Mucosa of descending colon (tissue), 3 donors: ENCODE data around the gene PWWP2B. TPM values are rescaled to one million over a fixed set of nuclear protein-coding genes. Genes with fewer than 3 reads are reported as not detected.

Experiments used
- ATAC-seq: fragments of 200-7000 bp; cut with Tn5 transposase; one replicate; pipeline ENCODE4 v1.9.1; 2020; ENCODE audit warnings: mild to moderate bottlenecking, moderate library complexity
- DNase-seq, 3 donors: peaks; one replicate each; pipeline ENCODE4 v3.0.0-alpha.2; 2020
- H3K36me3 ChIP-seq: fragments of 200-600 bp; one replicate; pipeline ENCODE4 v1.8.0; 2021; ENCODE audit warnings: low read depth, mild to moderate bottlenecking
- H3K4me1 ChIP-seq: fragments of 200-600 bp; one replicate; pipeline ENCODE4 v1.8.0; 2021; ENCODE audit warnings: low read depth, mild to moderate bottlenecking
- H3K4me3 ChIP-seq: fragments of 200-600 bp; one replicate; pipeline ENCODE4 v1.8.0; 2021; ENCODE audit warnings: mild to moderate bottlenecking
- H3K9me3 ChIP-seq: fragments of 200-600 bp; one replicate; pipeline ENCODE4 v1.8.0; 2021; ENCODE audit warnings: mild to moderate bottlenecking
- CTCF ChIP-seq: fragments of 200-600 bp; IDR thresholded peaks from one replicate; pipeline ENCODE4 v1.8.0; 2022; ENCODE audit warnings: antibody characterized with exemption, mild to moderate bottlenecking
- intact Hi-C, 2 donors: fragments of 100-400 bp; cut with DNase I in 1 of 2; cut with micrococcal nuclease in 1 of 2; formaldehyde crosslinking; loops; one replicate each; pipeline versions ENCODE4 v1.11.0 to v1.11.1; 2022; cut with DNase I, micrococcal nuclease
- total RNA-seq, 3 donors: library from RNA; stranded (reverse); fragmentation: NEBNext Ultra II Directional in 2 of 3; extraction: Animal tissue kit (Norgen Biotek cat#: 25700) in 2 of 3; gene quantifications; one replicate each; pipeline versions ENCODE4 v1.2.1 to v1.2.4, GENCODE V29; 2021 to 2023
- donor health status: DM: no; HTN: no; CAD: no; lungs with moderate emphysema.
- donor health status: DM: no; HTN: no; CAD: no.
- donor health status: DM: no; HTN: yes; CAD: no.

PWWP2B gene
- total RNA-seq, 3 donors from 2014 or later, result 37.7 to 55.6 (median 41.7) TPM

- no peak for TF ChIP-seq CTCF
- peak in 2 of 3 donors; percentile 17 to 44 for DNase-seq
- no peak for ATAC-seq
- Histone ChIP-seq H3K36me3 (no peaks in the 10 kb centered on the region), H3K9me3 (no peaks in the 10 kb centered on the region), H3K4me3 (no peak overlapping the region), H3K4me1 (peaks cover 15% of the 10 kb centered on the region)
- intact Hi-C loops, result no loop called here
These were observed 30.2 kb downstream of the PWWP2B start for GRCh38 chr10:132427006-132427771.

GRCh38 chr10:132427939-132428367 is 31.0 kb downstream of the PWWP2B start:
- H3K4me1 ChIP-seq, result peaks cover 12% of the 10 kb centered on the region
- DNase-seq, result no peak
- intact Hi-C loops, result no loop called here

GRCh38 chr10:132428486-132428995 is 31.5 kb downstream of the PWWP2B start:
- no peak overlapping the region for H3K4me3 ChIP-seq
- peaks cover 12% of the 10 kb centered on the region for H3K4me1 ChIP-seq
- TF ChIP-seq CTCF, result no peak
- ATAC-seq (no peak), DNase-seq (peak in 2 of 3 donors; percentile 27 to 45)
- H3K36me3 ChIP-seq, result no peaks in the 10 kb centered on the region
- intact Hi-C loops, result no loop called here
- H3K9me3 ChIP-seq, result no peaks in the 10 kb centered on the region

More at GRCh38 chr10:132427939-132428367, 31.0 kb downstream of the PWWP2B start:
- no peak overlapping the region for H3K4me3 ChIP-seq
- no peaks in the 10 kb centered on the region for H3K36me3 ChIP-seq
- ATAC-seq, result no peak
- TF ChIP-seq CTCF, result no peak
- no peaks in the 10 kb centered on the region for H3K9me3 ChIP-seq

GRCh38 chr10:132429281-132430230 is 32.6 kb downstream of the PWWP2B start:
- Histone ChIP-seq H3K9me3 (no peaks in the 10 kb centered on the region), H3K36me3 (no peaks in the 10 kb centered on the region), H3K4me1 (peaks cover 12% of the 10 kb centered on the region), H3K4me3 (no peak overlapping the region)
- DNase-seq (peak; percentile 60 to 76 (median 72)), ATAC-seq (peak; percentile 78)
- intact Hi-C loops, result no loop called here
- no peak for TF ChIP-seq CTCF

GRCh38 chr10:132430231-132430743 is 33.3 kb downstream of the PWWP2B start:
- no peaks in the 10 kb centered on the region for H3K36me3 ChIP-seq
- intact Hi-C loops, result no loop called here
- H3K4me3 ChIP-seq, result no peak overlapping the region
- no peak for ATAC-seq
- DNase-seq, result no peak
- no peak for TF ChIP-seq CTCF
- H3K4me1 ChIP-seq, result peaks cover 12% of the 10 kb centered on the region
- H3K9me3 ChIP-seq, result no peaks in the 10 kb centered on the region
